MCF 10A (cell line): Measurements from ENCODE around the gene ZMYM2. TPM values are rescaled to one million over a fixed set of nuclear protein-coding genes. Genes with fewer than 3 reads are reported as not detected.

Source experiments
- BruUV-seq: library from RNA; stranded (reverse); fragments of 400-500 nt; replicated peaks from 2 replicates; lab custom pipeline; 2021; lab: Mats Ljungman, UMichigan
- CTCF ChIA-PET: fragments of 300-600 bp; sonication (Branson Sonifier 250); formaldehyde crosslinking; extraction: SDS; loops from one replicate; lab custom pipeline; 2021; ENCODE audit warnings: antibody characterized with exemption, inconsistent platforms; lab: Yijun Ruan, JAX
- POLR2A ChIA-PET: fragments of 300-600, 350-650 bp; sonication (Branson Sonifier 250); formaldehyde crosslinking; extraction: SDS; loops from one replicate; lab custom pipeline; 2020; ENCODE audit warnings: antibody characterized with exemption, inconsistent platforms; lab: Yijun Ruan, JAX
- DNase-seq: peaks from one replicate; pipeline ENCODE4 v3.0.0-alpha.2; 2018; ENCODE audit not compliant: unreplicated experiment
- H3K27ac Mint-ChIP-seq: one replicate; pipeline ENCODE4 v1.8.0; 2022; ENCODE audit warnings: mild to moderate bottlenecking, low read depth, mixed read lengths; ENCODE audit not compliant: unreplicated experiment
- H3K27me3 Mint-ChIP-seq: one replicate; pipeline ENCODE4 v1.8.0; 2022; ENCODE audit warnings: mixed read lengths; ENCODE audit not compliant: insufficient read depth, unreplicated experiment
- H3K36me3 Mint-ChIP-seq: one replicate; pipeline ENCODE4 v1.8.0; 2022; ENCODE audit warnings: mild to moderate bottlenecking, moderate library complexity, mixed read lengths; ENCODE audit not compliant: insufficient read depth, unreplicated experiment
- H3K4me1 Mint-ChIP-seq: one replicate; pipeline ENCODE4 v1.8.0; 2022; ENCODE audit warnings: mixed read lengths; ENCODE audit not compliant: insufficient read depth, unreplicated experiment
- H3K4me3 Mint-ChIP-seq: one replicate; pipeline ENCODE4 v1.8.0; 2022; ENCODE audit warnings: mild to moderate bottlenecking, moderate library complexity, mixed read lengths; ENCODE audit not compliant: unreplicated experiment
- H3K9me3 Mint-ChIP-seq: one replicate; pipeline ENCODE4 v1.8.0; 2022; ENCODE audit warnings: mixed read lengths; ENCODE audit not compliant: unreplicated experiment
- CTCF ChIP-seq: fragments of 200-600 bp; IDR thresholded peaks from one replicate; pipeline ENCODE4 v1.8.0; 2022; ENCODE audit warnings: antibody characterized with exemption, mild to moderate bottlenecking; ENCODE audit not compliant: unreplicated experiment
- intact Hi-C: fragments of 100-400 bp; cut with micrococcal nuclease; formaldehyde crosslinking; loops from 2 replicates; pipeline ENCODE4 v1.14.1; 2022
- total RNA-seq: library from RNA; stranded (reverse); gene quantifications from 2 replicates; pipeline ENCODE4 v1.2.3, GENCODE V29; 2022

ZMYM2 gene
- total RNA-seq, 1 experiment from 2014 or later: 63.2 TPM

- no peak overlapping the region for H3K27ac Mint-ChIP-seq
- peaks cover 6% of the 10 kb centered on the region for H3K4me1 Mint-ChIP-seq
- intact Hi-C loops: no loop called here
- no peak for TF ChIP-seq CTCF
- ChIA-PET CTCF (no interaction called here), POLR2A (no interaction called here)
- no peaks in the 10 kb centered on the region for H3K27me3 Mint-ChIP-seq
- no TSS peak for BruUV-seq
- no peaks in the 10 kb centered on the region for H3K36me3 Mint-ChIP-seq
- H3K9me3 Mint-ChIP-seq: no peaks in the 10 kb centered on the region
- no peak overlapping the region for H3K4me3 Mint-ChIP-seq
- DNase-seq: no peak
These were observed 171.5 kb downstream of the ZMYM2 start for GRCh38 chr13:20130012-20130411.

GRCh38 chr13:20130652-20131051, 172.1 kb downstream of the ZMYM2 start:
- CTCF ChIA-PET: interaction anchor here (0.6 to 0.9 kb wide), 2 partner anchors 36 to 710 kb away, joined by 3 to 4 read pairs; no protein-coding TSS in a partner anchor
- Mint-ChIP-seq H3K4me1 (peaks cover 1% of the 10 kb centered on the region), H3K27ac (no peak overlapping the region), H3K9me3 (no peaks in the 10 kb centered on the region), H3K27me3 (no peaks in the 10 kb centered on the region), H3K36me3 (no peaks in the 10 kb centered on the region), H3K4me3 (no peak overlapping the region)
- no peak for DNase-seq
- POLR2A ChIA-PET: no interaction called here
- TF ChIP-seq CTCF: no peak
- intact Hi-C loops: no loop called here
- BruUV-seq: no TSS peak

GRCh38 chr13:20131057-20131832, 172.7 kb downstream of the ZMYM2 start:
- H3K27ac Mint-ChIP-seq: no peak overlapping the region
- POLR2A ChIA-PET: no interaction called here
- H3K9me3 Mint-ChIP-seq: no peaks in the 10 kb centered on the region
- no peaks in the 10 kb centered on the region for H3K36me3 Mint-ChIP-seq
- CTCF ChIA-PET: interaction anchor here (0.6 to 1.3 kb wide), 3 partner anchors 13 to 710 kb away, joined by 3 to 4 read pairs (median 3); no protein-coding TSS in a partner anchor
- H3K4me3 Mint-ChIP-seq: no peak overlapping the region
- no peak for TF ChIP-seq CTCF
- H3K4me1 Mint-ChIP-seq: no peaks in the 10 kb centered on the region
- intact Hi-C loops: no loop called here
- H3K27me3 Mint-ChIP-seq: no peaks in the 10 kb centered on the region
- no TSS peak for BruUV-seq
- DNase-seq: no peak

GRCh38 chr13:20132052-20132634, 173.6 kb downstream of the ZMYM2 start:
- no peaks in the 10 kb centered on the region for H3K4me1 Mint-ChIP-seq
- no peaks in the 10 kb centered on the region for H3K36me3 Mint-ChIP-seq
- no TSS peak for BruUV-seq
- no peak overlapping the region for H3K27ac Mint-ChIP-seq
- TF ChIP-seq CTCF: no peak
- no peak overlapping the region for H3K4me3 Mint-ChIP-seq
- H3K27me3 Mint-ChIP-seq: no peaks in the 10 kb centered on the region
- CTCF ChIA-PET: interaction anchor here (0.6 to 1.3 kb wide), 2 partner anchors 12 to 133 kb away, joined by 3 to 4 read pairs; no protein-coding TSS in a partner anchor
- no peaks in the 10 kb centered on the region for H3K9me3 Mint-ChIP-seq
- intact Hi-C loops: no loop called here
- DNase-seq: no peak
- POLR2A ChIA-PET: no interaction called here
